Measurements from ENCODE around the gene EGLN3.

The EGLN3 gene

GRCh38 chr14:33897382-33897781 lies 53.5 kb downstream of the EGLN3 start:
- TF ChIP-seq ZFX (IDR thresholded peaks at IDR 0.05): no peak
- TF ChIP-seq, protein P1, sequence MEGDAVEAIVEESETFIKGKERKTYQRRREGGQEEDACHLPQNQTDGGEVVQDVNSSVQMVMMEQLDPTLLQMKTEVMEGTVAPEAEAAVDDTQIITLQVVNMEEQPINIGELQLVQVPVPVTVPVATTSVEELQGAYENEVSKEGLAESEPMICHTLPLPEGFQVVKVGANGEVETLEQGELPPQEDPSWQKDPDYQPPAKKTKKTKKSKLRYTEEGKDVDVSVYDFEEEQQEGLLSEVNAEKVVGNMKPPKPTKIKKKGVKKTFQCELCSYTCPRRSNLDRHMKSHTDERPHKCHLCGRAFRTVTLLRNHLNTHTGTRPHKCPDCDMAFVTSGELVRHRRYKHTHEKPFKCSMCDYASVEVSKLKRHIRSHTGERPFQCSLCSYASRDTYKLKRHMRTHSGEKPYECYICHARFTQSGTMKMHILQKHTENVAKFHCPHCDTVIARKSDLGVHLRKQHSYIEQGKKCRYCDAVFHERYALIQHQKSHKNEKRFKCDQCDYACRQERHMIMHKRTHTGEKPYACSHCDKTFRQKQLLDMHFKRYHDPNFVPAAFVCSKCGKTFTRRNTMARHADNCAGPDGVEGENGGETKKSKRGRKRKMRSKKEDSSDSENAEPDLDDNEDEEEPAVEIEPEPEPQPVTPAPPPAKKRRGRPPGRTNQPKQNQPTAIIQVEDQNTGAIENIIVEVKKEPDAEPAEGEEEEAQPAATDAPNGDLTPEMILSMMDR (conservative IDR thresholded peaks at IDR 0.05): no peak
- H3K27ac ChIP-seq: no peak overlapping the region

DNA sequence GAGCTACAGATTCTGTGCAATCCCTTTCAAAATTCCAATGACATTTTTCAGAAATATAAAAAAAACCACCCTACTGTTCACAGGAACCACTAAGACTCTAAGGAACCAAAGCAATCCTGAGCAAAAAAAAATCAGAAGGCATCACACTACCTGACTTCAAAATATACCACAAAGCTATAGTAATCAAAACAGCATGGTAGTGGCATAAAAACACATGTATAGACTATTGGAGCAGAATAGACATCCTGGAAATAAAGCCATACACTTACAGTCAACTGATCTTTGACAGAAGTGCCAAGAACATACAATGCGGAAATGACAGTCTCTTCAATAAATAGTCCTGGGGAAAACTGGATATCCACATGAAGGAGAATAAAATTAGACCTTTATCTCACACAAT lies 56.5 kb downstream of the EGLN3 start:
- no peak overlapping the region for H3K27ac ChIP-seq
- TF ChIP-seq ZFX (IDR thresholded peaks at IDR 0.05): no peak
- TF ChIP-seq, protein P1 (conservative IDR thresholded peaks at IDR 0.05): no peak

- no peak overlapping the region for H3K27ac ChIP-seq
- no peak for TF ChIP-seq ZFX (IDR thresholded peaks at IDR 0.05)
- TF ChIP-seq, protein P1 (conservative IDR thresholded peaks at IDR 0.05): no peak
Observed at GRCh38 chr14:33891700-33892099, 59.2 kb downstream of the EGLN3 start.

GRCh38 chr14:33884916-33885315 lies 66.0 kb downstream of the EGLN3 start:
- H3K27ac ChIP-seq: no peak overlapping the region
- TF ChIP-seq, protein P1 (conservative IDR thresholded peaks at IDR 0.05): no peak
- TF ChIP-seq ZFX (IDR thresholded peaks at IDR 0.05): no peak

- TF ChIP-seq ZFX (IDR thresholded peaks at IDR 0.05): no peak
- TF ChIP-seq, protein P1 (conservative IDR thresholded peaks at IDR 0.05): no peak
- no peak overlapping the region for H3K27ac ChIP-seq
Observed at GRCh38 chr14:33880330-33880729, 70.5 kb downstream of the EGLN3 start.

GRCh38 chr14:33879684-33880286 lies 71.1 kb downstream of the EGLN3 start:
- TF ChIP-seq, protein P1 (conservative IDR thresholded peaks at IDR 0.05): no peak
- TF ChIP-seq ZFX (IDR thresholded peaks at IDR 0.05): no peak
- H3K27ac ChIP-seq: no peak overlapping the region

GRCh38 chr14:33876274-33876673 lies 74.6 kb downstream of the EGLN3 start:
- H3K27ac ChIP-seq: no peak overlapping the region
- TF ChIP-seq, protein P1 (conservative IDR thresholded peaks at IDR 0.05): no peak
- TF ChIP-seq ZFX (IDR thresholded peaks at IDR 0.05): no peak

Data from C4-2B (cell line).